Activated CD4-positive, alpha-beta T cell treated with anti-CD3 and anti-CD28 coated beads for 36 hours (primary cell): ENCODE measurements around the gene TMTC1. TPM values are rescaled to one million over a fixed set of nuclear protein-coding genes. Genes with fewer than 3 reads are reported as not detected.

Experiments
- ATAC-seq: fragments of 200-7000 bp; cut with Tn5 transposase; one replicate; pipeline ENCODE4 v1.10.0; 2021; ENCODE audit warnings: mild to moderate bottlenecking, moderate library complexity
- CTCF ChIA-PET: fragments of 350-600 bp; sonication (Branson Sonifier 250); formaldehyde crosslinking; loops from one replicate; lab custom pipeline; 2021; ENCODE audit warnings: antibody characterized with exemption; lab: Charles Lee
- POLR2A ChIA-PET: fragments of 350-600 bp; sonication (Branson Sonifier 250); formaldehyde crosslinking; loops from one replicate; lab custom pipeline; 2021; ENCODE audit warnings: antibody characterized with exemption, inconsistent platforms; lab: Charles Lee
- DNase-seq: peaks from one replicate; pipeline ENCODE4 v3.0.0-alpha.2; 2020
- H3K27ac Mint-ChIP-seq: one replicate; pipeline ENCODE4 v1.8.0; 2021; ENCODE audit warnings: mixed read lengths
- H3K27me3 Mint-ChIP-seq: one replicate; pipeline ENCODE4 v1.8.0; 2021; ENCODE audit warnings: mixed read lengths
- H3K36me3 Mint-ChIP-seq: one replicate; pipeline ENCODE4 v1.8.0; 2021; ENCODE audit warnings: low read depth, mixed read lengths
- H3K4me1 Mint-ChIP-seq: one replicate; pipeline ENCODE4 v1.8.0; 2021; ENCODE audit warnings: mixed read lengths
- H3K4me3 Mint-ChIP-seq: one replicate; pipeline ENCODE4 v1.8.0; 2021; ENCODE audit warnings: mild to moderate bottlenecking, moderate library complexity, mixed read lengths
- H3K9me3 Mint-ChIP-seq: one replicate; pipeline ENCODE4 v1.8.0; 2021; ENCODE audit warnings: low read depth, mixed read lengths
- intact Hi-C, 2 experiments: fragments of 100-400 bp; cut with DNase I in 1 of 2; cut with micrococcal nuclease in 1 of 2; formaldehyde crosslinking; loops; one replicate each; pipeline versions ENCODE4 v1.14.2 to v1.15.1; 2022 to 2024; cut with DNase I, micrococcal nuclease
- total RNA-seq, 2 experiments: library from RNA; stranded (reverse); gene quantifications; one replicate each; pipeline ENCODE4 v1.2.3, GENCODE V29; 2021

TMTC1 gene
- total RNA-seq, 2 experiments from 2014 or later = 0.04 to 0.30 TPM

DNA sequence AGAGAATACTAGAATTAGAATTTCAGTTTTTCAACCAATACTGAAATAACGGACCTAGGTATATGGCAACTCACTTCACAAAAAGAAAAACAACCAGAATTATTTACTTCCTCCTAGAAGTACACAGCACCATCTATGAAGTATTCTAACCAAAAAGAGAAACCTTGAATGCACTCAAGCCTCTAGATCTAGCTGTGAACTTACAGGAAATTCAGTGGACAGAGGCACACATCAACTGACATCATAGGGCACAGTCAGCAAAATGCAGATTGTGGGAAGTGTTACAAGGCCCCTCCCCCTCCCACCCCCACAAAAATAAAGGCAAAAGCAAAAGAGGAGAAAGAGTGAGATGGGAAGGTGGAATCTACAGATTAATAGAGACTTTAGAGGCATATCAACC, 102.4 kb downstream of the TMTC1 start:
- no peaks in the 10 kb centered on the region for H3K36me3 Mint-ChIP-seq
- ChIA-PET CTCF (no interaction called here), POLR2A (no interaction called here)
- DNase-seq (no peak), ATAC-seq (no peak)
- intact Hi-C loops = no loop called here
- H3K27me3 Mint-ChIP-seq = peaks cover 8% of the 10 kb centered on the region
- H3K9me3 Mint-ChIP-seq = no peaks in the 10 kb centered on the region
- H3K4me3 Mint-ChIP-seq = no peak overlapping the region
- H3K27ac Mint-ChIP-seq = no peak overlapping the region
- H3K4me1 Mint-ChIP-seq = no peaks in the 10 kb centered on the region

- ChIA-PET POLR2A (no interaction called here), CTCF (no interaction called here)
- Mint-ChIP-seq H3K36me3 (no peaks in the 10 kb centered on the region), H3K27me3 (peaks cover 3% of the 10 kb centered on the region), H3K9me3 (no peaks in the 10 kb centered on the region), H3K4me1 (no peaks in the 10 kb centered on the region), H3K4me3 (no peak overlapping the region), H3K27ac (no peak overlapping the region)
- intact Hi-C loops = no loop called here
- DNase-seq (no peak), ATAC-seq (no peak)
Measured at GRCh38 chr12:29676676-29677075, 107.1 kb downstream of the TMTC1 start.

DNA sequence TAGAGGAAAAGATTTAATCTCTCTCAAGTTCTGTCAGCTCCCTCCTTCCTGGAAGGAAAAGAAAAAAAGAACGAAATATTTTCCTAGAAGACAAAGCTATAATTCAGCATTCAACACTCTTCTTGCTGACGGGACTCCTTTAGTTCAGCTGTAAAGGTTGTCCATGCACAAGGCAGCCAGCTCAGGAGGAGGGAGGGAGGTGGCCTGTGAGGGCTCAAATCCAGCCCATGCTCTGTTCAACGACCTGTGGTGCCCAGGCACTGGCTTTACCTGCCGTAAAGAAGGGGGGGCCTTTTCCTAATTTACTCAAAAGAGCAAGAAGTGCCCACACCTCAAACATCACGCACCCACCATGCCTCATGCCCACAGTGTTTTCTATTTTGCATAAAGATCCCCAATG, 109.3 kb downstream of the TMTC1 start:
- H3K27me3 Mint-ChIP-seq = peaks cover 3% of the 10 kb centered on the region
- no peak overlapping the region for H3K27ac Mint-ChIP-seq
- CTCF ChIA-PET = interaction anchor here (0.7 to 1.3 kb wide), 2 partner anchors 9 to 580 kb away, joined by 3 read pairs; no protein-coding TSS in a partner anchor
- H3K9me3 Mint-ChIP-seq = no peaks in the 10 kb centered on the region
- H3K4me1 Mint-ChIP-seq = no peaks in the 10 kb centered on the region
- intact Hi-C loops = no loop called here
- H3K36me3 Mint-ChIP-seq = no peaks in the 10 kb centered on the region
- POLR2A ChIA-PET = no interaction called here
- no peak for DNase-seq
- H3K4me3 Mint-ChIP-seq = no peak overlapping the region
- ATAC-seq = no peak

GRCh38 chr12:29673346-29673745, 110.4 kb downstream of the TMTC1 start:
- ChIA-PET CTCF (no interaction called here), POLR2A (no interaction called here)
- Mint-ChIP-seq H3K4me1 (no peaks in the 10 kb centered on the region), H3K4me3 (no peak overlapping the region), H3K27me3 (peaks cover 2% of the 10 kb centered on the region), H3K36me3 (no peaks in the 10 kb centered on the region), H3K9me3 (no peaks in the 10 kb centered on the region), H3K27ac (no peak overlapping the region)
- ATAC-seq = no peak
- DNase-seq = no peak
- intact Hi-C loops = no loop called here

GRCh38 chr12:29672580-29672979, 111.2 kb downstream of the TMTC1 start:
- ChIA-PET POLR2A (no interaction called here), CTCF (no interaction called here)
- H3K4me3 Mint-ChIP-seq = no peak overlapping the region
- no peaks in the 10 kb centered on the region for H3K9me3 Mint-ChIP-seq
- H3K27ac Mint-ChIP-seq = no peak overlapping the region
- DNase-seq (no peak), ATAC-seq (no peak)
- intact Hi-C loops = no loop called here
- no peaks in the 10 kb centered on the region for H3K36me3 Mint-ChIP-seq
- no peaks in the 10 kb centered on the region for H3K4me1 Mint-ChIP-seq
- H3K27me3 Mint-ChIP-seq = no peaks in the 10 kb centered on the region

DNA sequence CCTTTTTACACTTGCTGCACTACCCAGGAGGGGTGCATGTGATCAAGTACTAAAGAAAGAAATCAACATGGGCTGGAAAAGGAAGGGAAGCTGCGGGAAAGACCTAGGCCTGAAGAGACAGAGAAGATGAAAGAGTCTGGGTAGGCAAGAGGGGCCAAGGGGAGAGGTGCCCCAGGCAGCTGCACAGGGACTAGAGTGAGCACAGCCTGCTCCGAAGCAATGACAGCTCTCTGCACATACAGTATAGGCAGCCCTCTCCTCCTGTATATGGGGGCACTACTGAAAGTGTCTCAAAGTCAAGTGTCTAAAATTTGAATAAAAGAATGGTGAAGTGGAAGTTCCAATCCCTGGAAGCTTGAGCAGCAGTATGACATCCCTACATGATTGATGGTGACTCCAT, 112.0 kb downstream of the TMTC1 start:
- intact Hi-C loops = no loop called here
- H3K27ac Mint-ChIP-seq = no peak overlapping the region
- ATAC-seq = no peak
- H3K27me3 Mint-ChIP-seq = no peaks in the 10 kb centered on the region
- no peak overlapping the region for H3K4me3 Mint-ChIP-seq
- ChIA-PET CTCF (no interaction called here), POLR2A (no interaction called here)
- no peak for DNase-seq
- H3K4me1 Mint-ChIP-seq = no peaks in the 10 kb centered on the region
- H3K36me3 Mint-ChIP-seq = no peaks in the 10 kb centered on the region
- H3K9me3 Mint-ChIP-seq = no peaks in the 10 kb centered on the region

DNA sequence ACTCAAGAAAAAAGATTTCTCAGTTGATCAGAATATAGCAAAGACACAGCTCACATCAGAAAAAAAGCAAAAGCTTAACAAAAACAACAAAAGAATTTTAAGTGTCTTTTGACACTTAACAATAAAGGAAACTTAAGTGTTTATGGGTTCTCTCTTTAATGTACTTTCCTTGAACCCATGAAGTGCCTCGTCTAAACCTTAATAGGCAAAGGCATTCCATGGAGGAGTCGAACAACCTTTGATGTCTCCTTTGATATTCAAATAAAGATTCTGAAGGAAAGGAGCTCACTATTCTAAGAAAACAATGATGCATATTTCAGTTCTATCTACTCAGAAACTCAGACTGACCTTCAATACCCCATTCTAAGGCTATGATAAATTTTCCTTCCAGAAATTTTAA, 116.7 kb downstream of the TMTC1 start:
- no peak for ATAC-seq
- Mint-ChIP-seq H3K4me3 (no peak overlapping the region), H3K4me1 (no peaks in the 10 kb centered on the region), H3K36me3 (no peaks in the 10 kb centered on the region), H3K27me3 (peaks cover 2% of the 10 kb centered on the region), H3K27ac (no peak overlapping the region), H3K9me3 (no peaks in the 10 kb centered on the region)
- intact Hi-C loops = no loop called here
- no peak for DNase-seq
- ChIA-PET CTCF (interaction anchor here (0.5 kb wide), 1 partner anchor 1219 kb away, joined by 3 read pairs; no protein-coding TSS in a partner anchor), POLR2A (no interaction called here)

DNA sequence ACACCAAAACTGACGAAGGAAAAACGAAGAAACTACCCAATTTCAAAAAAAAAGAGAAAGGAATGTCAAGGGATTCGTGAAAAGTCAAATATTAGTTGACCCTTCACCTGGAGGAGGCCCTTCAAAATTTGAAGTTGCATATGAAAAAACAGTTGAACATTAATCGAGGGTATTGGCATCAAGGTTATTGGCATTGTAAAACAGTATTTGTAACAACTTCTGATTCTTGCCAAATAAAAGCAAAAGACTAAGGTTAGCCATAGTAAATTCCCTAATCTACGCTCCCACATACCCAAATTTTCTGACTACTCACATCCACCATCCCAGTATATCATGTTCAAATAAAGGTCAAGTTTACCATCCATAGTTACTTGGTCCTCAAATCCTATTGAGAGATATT, 118.6 kb downstream of the TMTC1 start:
- no peak overlapping the region for H3K27ac Mint-ChIP-seq
- no peaks in the 10 kb centered on the region for H3K4me1 Mint-ChIP-seq
- no peak overlapping the region for H3K4me3 Mint-ChIP-seq
- intact Hi-C loops = no loop called here
- no peak for ATAC-seq
- no peak for DNase-seq
- H3K9me3 Mint-ChIP-seq = no peaks in the 10 kb centered on the region
- H3K36me3 Mint-ChIP-seq = no peaks in the 10 kb centered on the region
- CTCF ChIA-PET = no interaction called here
- POLR2A ChIA-PET = no interaction called here
- peaks cover 2% of the 10 kb centered on the region for H3K27me3 Mint-ChIP-seq

GRCh38 chr12:29662734-29663323, 120.9 kb downstream of the TMTC1 start:
- peaks cover 2% of the 10 kb centered on the region for H3K27me3 Mint-ChIP-seq
- CTCF ChIA-PET = no interaction called here
- no peak overlapping the region for H3K4me3 Mint-ChIP-seq
- DNase-seq (no peak), ATAC-seq (no peak)
- POLR2A ChIA-PET = interaction anchor here (0.7 kb wide), 1 partner anchor 13 kb away, joined by 3 read pairs; no protein-coding TSS in a partner anchor
- no peaks in the 10 kb centered on the region for H3K4me1 Mint-ChIP-seq
- intact Hi-C loops = no loop called here
- no peaks in the 10 kb centered on the region for H3K36me3 Mint-ChIP-seq
- H3K27ac Mint-ChIP-seq = no peak overlapping the region
- H3K9me3 Mint-ChIP-seq = no peaks in the 10 kb centered on the region

DNA sequence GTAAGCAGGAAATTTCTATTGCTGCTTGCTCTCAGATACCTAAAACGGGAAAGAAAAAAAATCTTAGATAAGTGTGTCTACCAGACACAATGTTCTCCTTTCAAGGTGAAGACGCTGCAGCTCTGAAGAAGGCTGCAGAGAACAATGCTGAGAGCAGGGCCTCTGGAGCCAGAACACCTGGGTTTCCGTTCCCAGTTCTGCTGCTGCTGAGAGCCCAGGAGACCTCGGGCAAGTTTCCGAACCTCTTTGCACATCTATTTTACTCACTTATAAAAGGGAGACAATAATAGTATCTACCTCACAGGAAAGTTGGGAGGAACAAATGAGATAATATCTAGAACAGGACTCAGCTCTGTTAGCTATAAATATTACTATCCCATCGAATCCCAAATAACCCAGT, 122.9 kb downstream of the TMTC1 start:
- H3K27ac Mint-ChIP-seq = no peak overlapping the region
- ChIA-PET CTCF (no interaction called here), POLR2A (no interaction called here)
- no peak for DNase-seq
- intact Hi-C loops = no loop called here
- no peaks in the 10 kb centered on the region for H3K36me3 Mint-ChIP-seq
- H3K9me3 Mint-ChIP-seq = no peaks in the 10 kb centered on the region
- H3K27me3 Mint-ChIP-seq = peaks cover 2% of the 10 kb centered on the region
- no peaks in the 10 kb centered on the region for H3K4me1 Mint-ChIP-seq
- no peak overlapping the region for H3K4me3 Mint-ChIP-seq
- no peak for ATAC-seq

GRCh38 chr12:29656762-29657538, 126.8 kb downstream of the TMTC1 start:
- Mint-ChIP-seq H3K4me3 (no peak overlapping the region), H3K4me1 (no peaks in the 10 kb centered on the region), H3K27ac (no peak overlapping the region), H3K9me3 (no peaks in the 10 kb centered on the region), H3K36me3 (no peaks in the 10 kb centered on the region), H3K27me3 (no peaks in the 10 kb centered on the region)
- ChIA-PET POLR2A (no interaction called here), CTCF (no interaction called here)
- intact Hi-C loops = no loop called here
- DNase-seq = no peak
- ATAC-seq = no peak

GRCh38 chr12:29655861-29656260, 127.9 kb downstream of the TMTC1 start:
- Mint-ChIP-seq H3K4me1 (no peaks in the 10 kb centered on the region), H3K9me3 (no peaks in the 10 kb centered on the region), H3K27me3 (no peaks in the 10 kb centered on the region), H3K4me3 (no peak overlapping the region), H3K36me3 (no peaks in the 10 kb centered on the region), H3K27ac (no peak overlapping the region)
- CTCF ChIA-PET = interaction anchor here (1.0 to 1.3 kb wide), 2 partner anchors 29 to 103 kb away, joined by 3 read pairs; no protein-coding TSS in a partner anchor
- ATAC-seq (no peak), DNase-seq (no peak)
- POLR2A ChIA-PET = no interaction called here
- intact Hi-C loops = no loop called here
